G401.6 (cell line): ENCODE data around the gene SRRM1.
"Not testable (repeated sequence)": the region's sequence is repeated elsewhere in the genome, so short reads cannot be mapped to it uniquely, and the experiment has no call there.

Source experiments
- FAIRE-seq: peaks from 2 replicates; lab custom pipeline; 2012; peaks lifted over from hg19 to GRCh38; lab: Jason Lieb, UNC

The SRRM1 gene

DNA sequence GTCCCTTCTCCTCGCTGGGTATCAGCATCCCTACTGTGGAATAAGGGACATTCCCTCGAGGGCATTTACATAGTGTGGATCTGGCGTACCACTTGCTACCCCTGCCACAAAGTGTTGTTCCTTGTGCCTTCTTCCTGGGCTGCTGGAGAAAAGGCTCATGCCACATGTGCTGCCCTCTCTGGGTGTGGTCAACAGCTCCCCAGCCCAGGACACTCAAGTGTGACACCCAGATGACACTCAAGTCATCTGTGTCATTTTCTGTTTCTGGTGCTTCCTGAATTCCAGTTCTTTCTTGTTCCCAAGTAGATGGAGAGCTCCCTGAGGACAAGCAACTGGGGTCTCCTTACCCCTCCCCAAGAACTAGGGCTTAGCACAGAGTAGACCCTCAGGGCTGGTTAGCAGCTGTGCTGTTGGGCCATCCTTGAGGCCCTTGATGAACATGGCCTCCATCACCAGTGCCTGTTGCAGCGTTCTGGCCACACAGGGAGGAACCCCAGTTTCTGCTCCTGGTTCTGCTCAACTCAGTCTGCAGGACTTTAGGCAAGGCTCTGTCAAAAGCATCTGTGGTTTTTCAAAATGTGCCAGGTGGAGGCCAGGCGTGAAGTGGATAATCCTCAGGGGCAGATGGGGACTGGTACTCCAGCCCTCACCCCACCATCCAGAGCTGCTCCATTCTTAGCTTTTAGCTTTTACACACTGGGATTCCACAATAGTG lies 53.1 kb downstream of the SRRM1 start:
- FAIRE-seq: no peak

DNA sequence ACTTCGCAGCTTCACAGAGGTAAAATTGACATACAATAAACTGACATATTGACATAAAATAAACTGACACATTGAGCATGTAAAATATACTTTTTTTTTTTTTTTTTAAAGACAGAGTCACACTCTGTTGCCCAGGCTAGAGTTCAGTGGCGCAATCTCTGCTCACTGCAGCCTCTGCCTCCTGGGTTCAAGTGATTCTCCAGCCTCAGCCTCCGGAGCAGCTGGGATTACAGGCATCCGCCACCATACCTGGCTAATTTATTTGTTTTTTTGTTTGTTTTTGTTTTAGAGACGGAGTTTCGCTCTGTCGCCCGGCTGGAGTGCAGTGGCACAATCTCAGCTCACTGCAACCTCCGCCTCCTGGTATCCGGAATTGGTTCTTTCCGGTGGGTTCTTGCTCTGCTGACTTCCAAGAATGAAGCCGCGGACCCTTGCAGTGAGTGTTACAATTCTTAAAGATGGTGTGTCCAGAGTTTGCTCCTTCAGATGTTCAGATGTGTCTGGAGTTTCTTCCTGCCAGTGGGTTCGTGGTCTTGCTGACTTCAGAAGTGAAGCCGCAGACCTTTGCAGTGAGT lies 53.7 kb downstream of the SRRM1 start:
- no peak for FAIRE-seq

DNA sequence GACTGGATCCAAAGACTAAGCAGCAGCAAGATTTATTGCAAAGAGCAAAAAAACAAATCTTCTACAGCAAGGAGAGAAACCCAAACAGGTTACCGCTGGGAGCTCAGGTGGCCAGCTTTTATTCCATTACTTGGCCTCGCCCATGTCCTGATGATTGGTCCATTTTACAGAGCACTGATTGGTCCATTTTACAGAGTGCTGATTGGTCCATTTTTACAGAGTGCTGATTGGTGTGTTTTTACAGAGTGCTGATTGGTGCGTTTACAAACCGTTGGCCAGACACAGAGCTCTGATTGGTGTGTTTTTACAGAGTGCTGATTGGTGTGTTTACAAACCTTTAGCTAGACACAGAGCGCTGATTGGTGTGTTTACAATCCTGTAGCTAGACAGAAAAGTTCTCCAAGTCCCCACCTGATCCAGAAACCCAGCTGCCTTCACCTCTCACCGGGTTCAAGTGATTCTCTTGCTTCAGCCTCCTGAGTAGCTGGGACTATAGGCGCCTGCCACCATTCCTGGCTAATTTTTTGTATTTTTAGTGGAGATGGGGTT lies 54.4 kb downstream of the SRRM1 start:
- FAIRE-seq: not testable (repeated sequence)

DNA sequence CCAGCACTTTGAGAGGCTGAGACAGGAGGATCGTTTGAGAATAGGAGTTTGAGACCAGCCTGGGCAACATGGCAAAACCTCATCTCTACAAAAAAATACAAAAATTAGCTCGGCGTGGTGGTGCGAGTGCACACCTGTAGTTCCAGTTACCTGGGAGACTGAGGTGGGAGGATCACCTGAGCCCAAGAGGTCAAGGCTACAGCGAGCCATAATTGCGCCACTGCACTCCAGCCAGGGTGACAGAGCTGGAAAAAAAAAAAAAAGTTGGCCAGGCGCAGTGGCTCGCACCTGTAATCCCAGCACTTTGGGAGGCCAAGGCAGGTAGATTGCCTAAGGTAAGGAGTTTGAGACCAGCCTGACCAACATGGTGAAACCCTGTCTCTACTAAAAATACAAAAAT lies 55.2 kb downstream of the SRRM1 start:
- not testable (repeated sequence) for FAIRE-seq

DNA sequence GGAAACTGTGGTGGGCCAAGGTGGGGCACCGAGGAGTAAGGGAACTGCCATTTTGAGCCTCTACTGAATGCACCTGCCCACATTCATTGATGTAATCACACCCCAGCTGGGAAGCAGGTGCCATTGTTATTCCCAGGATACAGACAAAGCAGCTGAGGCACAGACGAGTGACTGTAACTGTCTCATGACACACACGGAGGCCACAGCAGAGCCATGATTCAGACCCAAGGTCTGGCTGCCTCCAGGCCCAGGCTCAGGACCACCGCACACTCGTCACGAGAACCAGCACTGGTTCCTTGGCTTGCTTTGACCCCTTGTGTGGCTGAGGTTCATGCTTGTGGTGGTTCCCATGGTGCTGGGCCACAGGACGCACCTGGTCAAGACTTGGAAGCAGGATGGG lies 56.5 kb downstream of the SRRM1 start:
- no peak for FAIRE-seq

- no peak for FAIRE-seq
These were observed 59.6 kb downstream of the SRRM1 start for GRCh38 chr1:24702511-24703293.

DNA sequence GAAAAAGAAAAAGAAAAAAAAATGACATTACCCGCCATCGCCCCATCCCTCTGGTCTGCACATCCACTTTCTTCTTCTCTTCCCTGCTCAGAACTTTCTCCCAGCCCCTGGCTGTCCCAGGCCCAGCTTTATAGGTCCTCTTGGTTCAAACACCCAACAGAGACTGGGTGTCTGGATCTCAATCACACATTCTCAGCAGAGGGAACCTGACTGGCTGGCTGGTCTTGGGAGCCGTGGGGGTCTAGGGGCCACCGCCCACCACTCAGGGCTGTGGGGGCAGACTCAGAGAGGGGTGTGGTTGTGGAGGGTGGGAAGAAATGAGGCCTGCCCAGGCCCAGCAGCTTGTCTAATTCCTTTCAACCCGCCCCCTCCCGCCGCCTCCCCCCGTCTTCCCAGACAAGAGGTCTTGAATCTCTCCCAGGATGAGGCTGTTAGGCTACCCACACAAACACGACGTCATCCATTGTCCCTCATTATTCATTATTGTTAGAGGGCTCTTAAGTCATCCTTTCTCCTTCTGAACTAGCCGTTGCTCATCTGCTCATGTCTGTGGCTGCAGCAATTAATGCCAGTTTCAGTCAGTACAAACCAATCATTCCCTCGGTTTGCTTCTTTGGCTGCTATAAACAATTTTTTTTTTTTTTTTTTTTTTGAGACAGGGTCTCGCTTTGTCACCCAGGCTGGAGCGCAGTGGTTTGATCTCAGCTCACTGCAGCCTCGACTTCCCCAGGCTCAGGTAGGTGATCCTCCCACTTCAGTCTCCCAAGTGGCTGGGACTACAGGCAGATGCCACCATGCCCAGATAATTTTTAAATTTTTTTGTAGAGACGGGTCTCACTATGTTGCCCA lies 61.5 kb downstream of the SRRM1 start:
- FAIRE-seq: no peak

DNA sequence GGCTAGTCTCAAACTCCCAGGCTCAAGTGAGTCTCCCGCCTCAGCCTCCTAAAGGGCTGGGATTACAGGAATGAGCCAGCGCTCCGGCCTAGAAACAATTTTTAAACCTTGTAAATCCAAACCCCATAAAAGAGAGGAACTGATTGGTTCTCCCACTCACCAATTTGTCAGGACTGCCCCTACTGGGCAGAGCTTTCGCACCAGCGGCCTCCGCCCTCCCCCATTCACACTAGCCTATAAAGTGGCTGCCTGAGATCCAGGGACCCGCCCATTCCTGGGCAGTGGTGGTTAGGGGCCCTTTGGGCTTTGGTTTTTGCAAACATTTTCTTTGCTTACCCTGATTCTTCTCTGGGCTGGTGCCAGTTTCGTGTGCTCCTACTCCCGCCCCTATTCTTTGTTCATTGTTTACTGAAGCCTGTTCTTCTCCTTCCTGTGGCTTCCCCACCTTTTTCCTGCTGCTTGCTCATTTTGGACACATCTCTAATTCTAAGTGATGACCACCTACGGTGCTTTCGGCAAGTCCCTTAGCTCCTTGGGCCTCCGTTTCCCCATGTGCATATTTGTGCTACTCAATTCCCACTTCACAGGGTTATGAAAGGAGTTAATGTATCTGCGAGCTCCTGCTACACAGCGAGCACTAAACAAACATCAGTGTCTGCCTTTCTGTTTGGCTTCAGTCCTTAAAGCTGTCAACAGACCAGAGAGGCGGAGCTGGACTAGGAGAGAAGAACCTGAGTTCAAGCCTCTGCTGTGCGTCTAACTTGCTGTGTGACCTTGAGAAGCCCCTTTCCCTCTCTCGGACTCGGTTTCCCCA lies 62.4 kb downstream of the SRRM1 start:
- no peak for FAIRE-seq

DNA sequence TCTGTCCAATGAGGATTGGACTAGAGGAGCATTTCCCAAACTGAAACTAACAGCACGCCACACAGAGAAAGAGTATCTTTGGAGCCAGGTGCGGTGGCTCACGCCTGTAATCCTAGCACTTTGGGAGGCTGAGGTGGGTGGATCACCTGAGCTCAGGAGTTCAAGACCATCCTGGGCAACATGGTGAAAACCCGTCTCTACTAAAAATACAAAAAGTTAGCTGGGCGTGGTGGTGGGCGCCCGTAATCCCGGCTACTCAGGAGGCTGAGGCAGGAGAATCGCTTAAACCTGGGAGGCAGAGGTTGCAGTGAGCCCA lies 62.9 kb downstream of the SRRM1 start:
- FAIRE-seq: not testable (repeated sequence)

DNA sequence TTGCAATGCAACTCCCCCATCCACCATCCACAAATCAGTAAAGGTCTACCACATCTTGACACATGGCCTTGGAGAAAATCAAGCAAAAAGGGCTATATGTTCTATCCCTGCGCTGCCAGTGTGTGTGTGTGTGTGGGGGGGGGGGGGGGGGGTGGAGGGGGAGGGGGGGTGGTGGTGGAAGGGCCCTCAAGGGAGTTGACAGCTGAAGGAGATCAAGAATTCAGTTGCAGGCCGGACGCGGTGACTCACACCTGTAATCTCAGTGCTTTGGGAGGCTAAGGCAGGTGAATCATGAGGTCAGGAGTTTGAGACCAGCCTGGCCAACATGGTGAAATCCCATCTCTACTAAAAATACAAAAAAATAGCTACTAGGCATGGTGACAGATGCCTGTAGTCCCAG lies 64.6 kb downstream of the SRRM1 start:
- FAIRE-seq: no peak

- FAIRE-seq: no peak
These were observed 65.8 kb downstream of the SRRM1 start for GRCh38 chr1:24708938-24709337.

DNA sequence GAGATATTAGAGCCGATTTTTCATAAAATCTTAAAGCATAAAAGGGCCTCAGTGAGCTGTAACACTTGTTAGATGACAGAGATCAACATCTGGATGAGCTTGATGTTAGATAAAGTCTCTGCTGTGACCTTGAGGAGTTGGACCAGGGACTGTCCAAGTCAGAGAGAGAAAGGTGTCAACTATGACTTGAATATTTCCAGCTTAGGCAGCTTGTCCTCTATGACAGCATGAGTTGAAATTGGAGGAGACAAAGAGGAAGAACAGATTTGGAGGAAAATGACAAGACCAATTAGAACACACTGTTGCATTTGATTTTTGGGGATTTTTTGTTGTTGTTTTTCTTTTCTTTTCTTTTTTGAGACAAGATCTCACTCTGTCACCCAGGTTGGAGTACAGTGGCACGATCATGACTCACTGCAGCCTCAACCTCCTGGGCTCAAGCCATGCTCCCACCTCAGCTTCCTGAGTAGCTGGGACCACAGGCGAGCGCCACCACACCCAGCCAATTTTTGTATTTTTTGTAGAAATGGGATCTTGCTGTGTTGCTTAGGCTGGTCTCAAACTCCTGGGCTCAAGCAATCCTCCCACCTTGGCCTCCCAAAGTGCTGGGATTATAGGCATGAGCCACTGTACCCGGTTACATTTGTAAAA lies 66.8 kb downstream of the SRRM1 start:
- FAIRE-seq: no peak

DNA sequence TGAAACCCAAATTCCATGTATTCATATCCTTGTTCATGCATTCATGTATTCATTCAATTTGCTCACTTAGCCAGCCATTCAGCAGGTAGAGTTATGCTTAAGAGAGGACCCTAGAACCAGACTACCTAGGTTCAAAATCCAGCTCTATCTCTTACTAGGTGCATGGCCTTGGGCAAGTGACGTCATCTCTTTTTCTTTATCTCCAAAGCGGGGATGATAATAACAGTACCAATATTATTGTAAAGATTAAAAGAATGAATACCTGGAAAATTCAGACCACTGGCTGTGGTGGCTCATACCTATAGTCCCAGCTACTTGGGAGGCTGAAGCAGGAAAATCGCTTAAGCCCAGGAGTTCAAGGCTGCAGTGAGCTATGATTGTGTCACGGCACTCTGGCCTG lies 68.2 kb downstream of the SRRM1 start:
- no peak for FAIRE-seq

- no peak for FAIRE-seq
These were observed 70.1 kb downstream of the SRRM1 start for GRCh38 chr1:24713176-24713575.

DNA sequence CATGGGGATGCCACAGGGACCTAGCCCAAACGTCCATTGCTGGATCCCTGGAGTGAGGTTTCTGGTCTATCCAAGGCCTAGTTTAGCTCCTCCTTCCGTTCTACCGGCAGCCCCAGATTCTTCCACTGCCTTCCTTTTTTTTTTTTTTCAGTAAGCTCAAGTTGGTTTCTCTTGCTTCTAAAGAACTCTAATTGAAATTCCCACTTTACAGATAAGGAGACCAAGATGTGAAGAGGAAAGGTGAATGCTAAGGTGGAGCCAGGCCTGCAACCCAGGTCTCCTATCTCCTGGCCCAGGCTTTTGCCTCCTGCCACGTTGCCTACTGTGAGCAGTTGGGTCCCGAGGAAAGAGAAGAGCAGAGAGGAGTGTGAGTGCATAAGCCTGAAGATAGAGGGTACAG lies 70.6 kb downstream of the SRRM1 start:
- FAIRE-seq: no peak

DNA sequence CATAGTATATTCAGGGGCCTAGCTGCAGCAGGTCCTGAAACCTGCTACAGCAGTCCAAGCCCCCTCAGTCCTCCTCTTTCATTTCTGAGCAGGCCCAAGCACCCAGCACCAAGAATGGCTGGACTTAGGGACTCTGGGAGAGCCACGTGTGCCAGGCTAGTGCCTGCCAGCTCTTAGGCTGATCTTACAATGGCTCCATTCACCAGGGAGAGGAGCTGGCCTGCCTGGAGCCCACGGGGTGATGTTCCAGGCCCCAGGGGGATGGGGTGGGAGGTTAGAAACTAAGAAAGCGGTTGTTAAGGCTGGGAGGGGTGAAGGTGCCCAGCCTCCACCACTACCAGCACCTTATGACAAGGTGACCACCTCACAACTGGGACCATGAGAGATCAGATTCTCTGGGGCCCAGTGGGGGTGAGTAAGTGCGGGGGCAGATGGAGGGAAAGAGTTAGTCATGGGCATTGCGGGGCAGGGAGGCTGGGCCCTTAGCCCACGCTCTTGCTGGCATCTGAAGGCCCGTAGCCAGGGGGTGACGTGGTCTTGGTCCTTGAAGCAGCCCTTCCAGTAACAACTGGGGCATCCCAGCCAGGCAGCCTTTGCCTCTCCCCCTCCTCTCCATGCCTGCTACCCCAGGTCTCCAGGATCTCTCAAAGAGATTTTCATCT lies 71.9 kb downstream of the SRRM1 start:
- FAIRE-seq: no peak

DNA sequence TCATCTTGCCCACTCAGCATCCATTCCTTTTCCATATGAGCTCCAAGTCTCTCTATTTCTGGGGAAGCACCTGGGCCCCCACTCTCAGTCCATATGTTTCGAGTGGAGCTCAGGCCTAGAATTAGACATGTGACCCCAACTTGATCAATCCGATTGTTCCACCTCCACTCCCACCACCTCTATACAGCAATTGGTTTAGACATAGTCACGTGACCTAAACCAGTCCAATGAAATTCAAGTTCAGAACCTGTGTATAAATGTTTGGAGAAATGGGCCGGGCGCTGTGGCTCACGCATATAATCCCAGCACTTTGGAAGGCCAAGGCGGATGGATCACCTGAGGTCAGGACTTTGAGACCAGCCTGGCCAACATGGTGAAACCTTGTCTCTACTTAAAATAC lies 72.6 kb downstream of the SRRM1 start:
- FAIRE-seq: no peak

- FAIRE-seq: no peak
These were observed 75.0 kb downstream of the SRRM1 start for GRCh38 chr1:24717887-24718650.

- no peak for FAIRE-seq
These were observed 77.0 kb downstream of the SRRM1 start for GRCh38 chr1:24720152-24720551.

- no peak for FAIRE-seq
These were observed 78.4 kb downstream of the SRRM1 start for GRCh38 chr1:24721533-24721932.
